GM13976 (cell line): Measurements from ENCODE around the gene NXN.

Source experiments
- DNase-seq: peaks from one replicate; pipeline ENCODE4 v3.0.0; 2012; ENCODE audit warnings: low spot score
- CTCF ChIP-seq: IDR thresholded peaks from 2 replicates; pipeline ENCODE4 v1.5.1; 2012; ENCODE audit warnings: borderline replicate concordance, mild to moderate bottlenecking; ENCODE audit not compliant: insufficient read depth; ENCODE audit errors: extremely low read depth, missing control alignments, control extremely low read depth
- in situ Hi-C: fragments of 300-500 bp; cut with MboI; formaldehyde crosslinking; loops from one replicate; pipeline ENCODE4 v1.12.0; 2022; ENCODE audit warnings: low sequenced_read_pairs, mixed read lengths, inconsistent platforms; ENCODE audit not compliant: unreplicated experiment

The NXN gene

GRCh38 chr17:920190-920589 lies 59.4 kb downstream of the NXN start:
- in situ Hi-C loops, result no loop called here
- TF ChIP-seq CTCF, result no peak

GRCh38 chr17:917941-918740 lies 61.4 kb downstream of the NXN start:
- DNase-seq, result no peak
- in situ Hi-C loops, result no loop called here
- TF ChIP-seq CTCF, result no peak

More at GRCh38 chr17:920190-920589, 59.4 kb downstream of the NXN start:
- DNase-seq, result no peak

GRCh38 chr17:917391-917811 lies 62.2 kb downstream of the NXN start:
- no peak for DNase-seq
- in situ Hi-C loops, result no loop called here
- TF ChIP-seq CTCF, result no peak

GRCh38 chr17:916315-916714 lies 63.3 kb downstream of the NXN start:
- in situ Hi-C loops, result no loop called here
- TF ChIP-seq CTCF, result no peak
- no peak for DNase-seq

GRCh38 chr17:915538-916201 lies 63.9 kb downstream of the NXN start:
- in situ Hi-C loops, result no loop called here
- no peak for DNase-seq
- TF ChIP-seq CTCF, result no peak

GRCh38 chr17:914561-914960 lies 65.0 kb downstream of the NXN start:
- DNase-seq, result no peak
- TF ChIP-seq CTCF, result no peak
- in situ Hi-C loops, result no loop called here
